Epithelial cell of proximal tubule (primary cell): ENCODE measurements around the gene IGF1R. TPM values are rescaled to one million over a fixed set of nuclear protein-coding genes. Genes with fewer than 3 reads are reported as not detected.
"Not testable (repeated sequence)": the region's sequence is repeated elsewhere in the genome, so short reads cannot be mapped to it uniquely, and the experiment has no call there.

ENCODE experiments used
- DNase-seq: peaks from one replicate; pipeline ENCODE4 v3.0.0-alpha.2; 2011; ENCODE audit warnings: low read depth
- H3K4me3 ChIP-seq: 2 replicates; pipeline ENCODE4 v1.5.1; 2011; ENCODE audit warnings: low read depth, mild to moderate bottlenecking, low read length
- total RNA-seq: library from RNA; depleted of rRNA; stranded (reverse); fragments of >200 nt; gene quantifications from 2 replicates; pipeline ENCODE4 v1.2.3, GENCODE V29; 2015
- TF ChIP-seq, protein P1 (sequence below): conservative IDR thresholded peaks from 2 replicates; pipeline ENCODE4 v1.5.1; 2012; ENCODE audit warnings: low read depth, mild to moderate bottlenecking, low read length

The IGF1R gene
- total RNA-seq, 1 donor from 2014 or later: 14.5 TPM

DNA sequence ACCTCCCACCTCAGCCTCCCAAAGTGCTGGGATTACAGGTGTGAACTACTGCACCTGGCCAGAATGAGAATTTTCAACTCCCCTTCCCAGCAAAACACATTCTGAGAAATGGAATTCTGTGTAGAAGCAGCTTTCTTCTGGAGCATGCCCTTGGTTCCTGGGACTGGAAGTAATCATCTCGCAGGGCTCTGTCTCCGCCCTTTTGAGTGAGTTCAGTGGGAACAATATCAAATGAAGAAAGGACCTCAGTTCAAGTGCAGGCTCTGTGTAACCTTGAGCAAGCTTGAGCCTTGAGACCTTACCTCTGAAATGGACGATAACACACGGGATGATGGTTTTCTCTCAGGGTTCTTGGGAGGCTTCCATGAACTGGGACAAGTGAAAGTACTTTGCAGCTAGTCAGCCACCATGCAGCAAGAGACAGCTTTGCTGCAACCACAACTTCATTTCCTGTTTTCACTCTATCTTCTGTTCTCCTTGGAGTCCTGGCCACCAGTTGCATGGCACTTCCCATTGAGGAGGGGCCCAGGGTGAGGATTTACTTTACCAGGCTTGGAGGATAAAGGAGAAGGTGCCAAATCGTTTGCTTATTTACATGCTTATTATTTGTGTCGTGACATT, 35.7 kb upstream of the IGF1R start:
- no peak overlapping the region for H3K4me3 ChIP-seq

DNA sequence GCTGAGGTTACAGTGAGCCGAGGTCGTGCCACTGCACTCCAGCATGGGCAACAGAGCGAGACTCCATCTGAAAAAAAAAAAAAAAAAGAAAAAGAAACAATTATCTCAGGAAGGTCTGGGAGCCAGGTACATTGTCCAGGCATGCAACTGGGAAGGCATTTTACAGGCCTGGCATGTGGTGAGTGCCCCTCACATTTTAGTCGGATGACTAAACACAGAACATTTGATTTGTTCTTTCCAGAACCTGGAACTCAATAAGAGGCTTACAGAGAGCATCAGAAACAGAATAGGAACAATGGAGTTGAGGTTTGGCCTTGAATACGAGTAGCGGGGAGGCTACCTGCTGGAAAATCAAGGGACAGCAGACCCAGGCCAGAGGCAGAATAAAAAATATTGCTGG, 33.7 kb upstream of the IGF1R start:
- no peak overlapping the region for H3K4me3 ChIP-seq
- no peak for DNase-seq
- TF ChIP-seq, protein P1, sequence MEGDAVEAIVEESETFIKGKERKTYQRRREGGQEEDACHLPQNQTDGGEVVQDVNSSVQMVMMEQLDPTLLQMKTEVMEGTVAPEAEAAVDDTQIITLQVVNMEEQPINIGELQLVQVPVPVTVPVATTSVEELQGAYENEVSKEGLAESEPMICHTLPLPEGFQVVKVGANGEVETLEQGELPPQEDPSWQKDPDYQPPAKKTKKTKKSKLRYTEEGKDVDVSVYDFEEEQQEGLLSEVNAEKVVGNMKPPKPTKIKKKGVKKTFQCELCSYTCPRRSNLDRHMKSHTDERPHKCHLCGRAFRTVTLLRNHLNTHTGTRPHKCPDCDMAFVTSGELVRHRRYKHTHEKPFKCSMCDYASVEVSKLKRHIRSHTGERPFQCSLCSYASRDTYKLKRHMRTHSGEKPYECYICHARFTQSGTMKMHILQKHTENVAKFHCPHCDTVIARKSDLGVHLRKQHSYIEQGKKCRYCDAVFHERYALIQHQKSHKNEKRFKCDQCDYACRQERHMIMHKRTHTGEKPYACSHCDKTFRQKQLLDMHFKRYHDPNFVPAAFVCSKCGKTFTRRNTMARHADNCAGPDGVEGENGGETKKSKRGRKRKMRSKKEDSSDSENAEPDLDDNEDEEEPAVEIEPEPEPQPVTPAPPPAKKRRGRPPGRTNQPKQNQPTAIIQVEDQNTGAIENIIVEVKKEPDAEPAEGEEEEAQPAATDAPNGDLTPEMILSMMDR: no peak

More for the DNA sequence above, 35.7 kb upstream of the IGF1R start:
- TF ChIP-seq, protein P1: no peak
- no peak for DNase-seq

DNA sequence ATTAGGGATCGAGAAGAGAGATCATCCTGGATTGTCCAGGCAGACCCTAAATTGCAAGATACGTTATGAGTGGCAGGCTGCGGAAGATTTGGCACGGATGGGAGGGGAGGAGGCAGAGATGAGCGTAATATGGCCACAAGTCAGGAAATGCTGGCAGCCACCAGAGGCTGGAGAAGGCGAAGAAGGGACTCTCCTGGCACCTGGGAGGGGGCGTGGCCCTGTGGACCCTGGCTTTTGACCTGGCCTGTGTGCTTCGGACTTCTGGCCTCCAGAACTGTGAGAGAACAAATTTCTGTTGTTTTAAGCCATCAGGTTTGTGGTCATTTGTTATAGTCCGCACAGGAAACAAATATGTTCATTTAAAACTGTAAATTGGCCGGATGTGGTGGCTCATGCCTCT, 31.9 kb upstream of the IGF1R start:
- TF ChIP-seq, protein P1: no peak
- no peak overlapping the region for H3K4me3 ChIP-seq
- no peak for DNase-seq

DNA sequence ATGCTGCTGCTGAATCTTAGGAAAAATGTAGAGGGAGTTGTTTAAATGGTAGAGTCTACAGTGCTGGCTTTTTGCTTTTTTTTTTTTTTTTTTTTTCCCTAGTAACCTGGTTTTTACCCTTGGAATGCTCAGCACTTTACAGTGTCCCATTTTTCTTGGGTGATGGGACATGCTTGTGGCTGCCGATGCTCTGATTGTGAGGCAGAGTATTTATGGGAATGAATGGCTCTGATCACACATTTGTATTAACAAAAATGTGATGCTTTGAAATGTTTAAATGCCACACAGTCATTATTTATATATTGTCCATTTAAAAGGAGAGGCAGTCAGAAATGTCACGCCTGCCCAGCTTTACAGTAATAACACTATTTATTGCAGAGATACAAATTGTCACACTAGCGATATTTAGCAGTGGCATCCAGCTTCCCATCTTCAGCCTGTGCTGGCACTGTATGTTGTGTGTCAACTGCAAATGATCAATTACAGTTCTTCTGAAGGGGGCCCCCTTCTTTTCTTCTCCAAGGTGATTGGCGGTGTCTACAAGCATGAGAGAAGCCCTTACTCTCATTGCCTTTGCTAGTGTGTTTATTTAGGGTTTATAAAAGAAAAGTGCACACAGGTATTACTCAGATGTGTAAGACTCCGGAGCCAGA, 30.9 kb upstream of the IGF1R start:
- no peak for DNase-seq
- TF ChIP-seq, protein P1: no peak
- H3K4me3 ChIP-seq: no peak overlapping the region

DNA sequence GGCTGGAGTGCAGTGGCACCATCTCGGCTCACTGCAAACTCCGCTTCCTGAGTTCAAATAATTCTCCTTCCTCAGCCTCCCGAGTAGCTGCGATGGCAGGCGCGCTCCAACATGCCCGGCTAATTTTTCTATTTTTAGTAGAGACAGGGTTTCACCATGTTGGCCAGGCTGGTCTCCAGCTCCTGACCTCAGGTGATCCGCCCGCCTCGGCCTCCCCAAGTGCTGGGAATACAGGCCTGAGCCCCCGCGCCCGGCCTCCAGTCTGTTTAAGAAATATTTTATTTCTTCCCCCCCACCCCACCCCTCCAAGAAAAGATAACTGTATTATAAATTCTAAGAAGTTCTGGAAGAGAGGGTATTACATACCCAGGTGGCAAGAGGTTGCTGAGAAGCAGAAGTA, 29.8 kb upstream of the IGF1R start:
- H3K4me3 ChIP-seq, DNase-seq: not testable (repeated sequence)

DNA sequence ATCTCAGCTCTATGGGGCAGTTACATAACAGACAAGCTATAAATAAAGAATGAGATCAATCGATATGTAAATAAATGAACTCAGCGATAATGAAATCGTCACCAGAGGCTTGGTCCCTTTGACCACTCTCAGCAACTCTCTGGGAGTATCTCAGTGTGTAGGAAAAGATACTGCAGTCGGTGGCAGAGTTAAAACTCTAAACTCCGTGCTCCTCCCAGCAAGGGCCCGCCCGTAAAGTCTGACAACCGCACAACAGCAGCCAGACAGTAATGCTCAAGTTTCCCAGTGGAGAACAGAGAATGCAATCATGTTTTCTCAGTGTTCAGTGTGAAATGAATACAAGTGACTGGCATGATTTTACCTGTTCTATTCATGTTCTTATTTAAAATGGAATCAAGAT, 28.3 kb upstream of the IGF1R start:
- no peak overlapping the region for H3K4me3 ChIP-seq
- TF ChIP-seq, protein P1: no peak

DNA sequence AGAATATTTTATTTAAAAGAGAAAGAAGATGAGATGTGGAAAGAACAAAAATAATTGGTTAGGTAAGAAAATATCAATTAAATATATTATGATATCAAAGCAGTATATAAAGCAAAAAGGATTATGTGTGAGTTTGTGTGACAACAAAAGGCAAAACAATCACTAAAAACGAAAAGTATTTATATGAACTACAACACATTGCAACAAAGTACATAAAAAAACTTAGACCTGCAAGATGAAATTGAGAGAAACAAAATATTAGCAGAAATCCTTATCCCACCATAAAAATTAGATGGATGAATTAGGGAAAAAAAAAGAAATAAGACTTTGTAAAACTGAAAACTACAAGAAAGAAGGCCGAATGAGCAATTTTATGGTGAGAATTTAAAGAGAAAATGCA, 27.3 kb upstream of the IGF1R start:
- TF ChIP-seq, protein P1: no peak
- no peak overlapping the region for H3K4me3 ChIP-seq
- no peak for DNase-seq

More for the DNA sequence above, 28.3 kb upstream of the IGF1R start:
- no peak for DNase-seq
